CD14-positive monocyte (primary cell): ENCODE data around the gene KCNT1. TPM values are rescaled to one million over a fixed set of nuclear protein-coding genes. Genes with fewer than 3 reads are reported as not detected.

Source experiments
- DNase-seq, 3 donors: peaks; one replicate each; pipeline ENCODE4 v3.0.0-alpha.2; 2011 to 2022
- H2AFZ ChIP-seq: 2 replicates; pipeline ENCODE4 v1.6.0; 2012; ENCODE audit warnings: mild to moderate bottlenecking, low read depth, low read length, inconsistent platforms; ENCODE audit not compliant: insufficient read depth, poor library complexity, severe bottlenecking
- H3K27ac ChIP-seq, 2 donors: 1 replicate in 1 of 2; 2 replicates in 1 of 2; pipeline ENCODE4 v1.5.1; 2012 to 2013; ENCODE audit warnings: low read length in 2 of 2, control low read depth in 1 of 2, inconsistent platforms in 1 of 2, low read depth in 1 of 2, mild to moderate bottlenecking in 1 of 2
- H3K27me3 ChIP-seq, 2 donors: one replicate each; pipeline versions ENCODE4 v1.6.0 to v1.6.1; 2011 to 2013; ENCODE audit warnings: low read length in 2 of 2; ENCODE audit not compliant: control insufficient read depth in 2 of 2, insufficient read depth in 2 of 2
- H3K36me3 ChIP-seq, 2 donors: replicated peaks in 1 of 2; 1 replicate in 1 of 2; 2 replicates in 1 of 2; pipeline versions ENCODE4 v1.5.1 to v1.6.1; 2012 to 2013; ENCODE audit warnings: low read length in 2 of 2, control low read depth in 1 of 2, inconsistent platforms in 1 of 2, mild to moderate bottlenecking in 1 of 2; ENCODE audit not compliant: insufficient read depth in 2 of 2, control insufficient read depth in 1 of 2
- H3K4me1 ChIP-seq, 2 donors: 1 replicate in 1 of 2; 2 replicates in 1 of 2; pipeline versions ENCODE4 v1.5.1 to v1.6.1; 2012 to 2013; ENCODE audit warnings: low read length in 2 of 2, control low read depth in 1 of 2, inconsistent platforms in 1 of 2, mild to moderate bottlenecking in 1 of 2, moderate library complexity in 1 of 2; ENCODE audit not compliant: insufficient read depth in 2 of 2, control insufficient read depth in 1 of 2
- H3K4me2 ChIP-seq: replicated peaks from 2 replicates; pipeline ENCODE3; 2012; ENCODE audit warnings: low read length, moderate library complexity, mild to moderate bottlenecking; ENCODE audit not compliant: poor library complexity, severe bottlenecking; ENCODE audit errors: extremely low read depth
- H3K4me3 ChIP-seq, 3 experiments: fragments of 200-600 bp in 1 of 3; sonication (generic) in 1 of 3; replicated peaks in 1 of 3; 1 replicate in 2 of 3; 2 replicates in 1 of 3; pipeline ENCODE4 v1.5.1; 2011 to 2013; ENCODE audit warnings: low read length in 3 of 3, mild to moderate bottlenecking in 3 of 3, control low read depth in 2 of 3, low read depth in 2 of 3, inconsistent platforms in 1 of 3, moderate library complexity in 1 of 3
- H3K79me2 ChIP-seq: 2 replicates; pipeline ENCODE4 v1.6.0; 2012; ENCODE audit warnings: mild to moderate bottlenecking, control low read depth, inconsistent platforms, low read length, moderate library complexity; ENCODE audit not compliant: insufficient read depth
- H3K9ac ChIP-seq: 2 replicates; pipeline ENCODE4 v1.6.0; 2017; ENCODE audit warnings: low read length, mild to moderate bottlenecking; ENCODE audit not compliant: insufficient read depth, poor library complexity, severe bottlenecking
- H3K9me3 ChIP-seq, 2 donors: replicated peaks in 1 of 2; 1 replicate in 1 of 2; 2 replicates in 1 of 2; pipeline versions ENCODE4 v1.5.1 to v1.6.1; 2012 to 2013; ENCODE audit warnings: low read length in 2 of 2, control low read depth in 1 of 2; ENCODE audit not compliant: control insufficient read depth in 1 of 2, insufficient read depth in 1 of 2
- H4K20me1 ChIP-seq: 2 replicates; pipeline ENCODE4 v1.6.0; 2012; ENCODE audit warnings: mild to moderate bottlenecking, low read length, control low read depth, moderate library complexity; ENCODE audit not compliant: insufficient read depth
- H3K27ac Mint-ChIP-seq, 7 donors: one replicate each; pipeline ENCODE4 v1.8.0; 2020; ENCODE audit warnings: mild to moderate bottlenecking in 7 of 7, mixed read lengths in 7 of 7, moderate library complexity in 6 of 7, inconsistent platforms in 2 of 7
- H3K27me3 Mint-ChIP-seq, 3 donors: one replicate each; pipeline ENCODE4 v1.8.0; 2021 to 2022; ENCODE audit warnings: low read depth in 3 of 3, mild to moderate bottlenecking in 3 of 3, mixed read lengths in 3 of 3, moderate library complexity in 3 of 3, inconsistent platforms in 1 of 3
- H3K36me3 Mint-ChIP-seq, 2 donors: one replicate each; pipeline ENCODE4 v1.8.0; 2020; ENCODE audit warnings: mixed read lengths in 2 of 2, inconsistent platforms in 1 of 2, mild to moderate bottlenecking in 1 of 2
- H3K4me1 Mint-ChIP-seq: one replicate; pipeline ENCODE4 v1.8.0; 2020; ENCODE audit warnings: mild to moderate bottlenecking, mixed read lengths
- H3K4me3 Mint-ChIP-seq, 2 donors: one replicate each; pipeline ENCODE4 v1.8.0; 2020; ENCODE audit warnings: mild to moderate bottlenecking in 2 of 2, mixed read lengths in 2 of 2, moderate library complexity in 1 of 2
- H3K9me3 Mint-ChIP-seq, 7 donors: one replicate each; pipeline ENCODE4 v1.8.0; 2020 to 2022; ENCODE audit warnings: mixed read lengths in 7 of 7, mild to moderate bottlenecking in 6 of 7, moderate library complexity in 6 of 7, inconsistent platforms in 2 of 7
- CTCF ChIP-seq: fragments of 200-600 bp; IDR thresholded peaks from one replicate; pipeline ENCODE4 v1.8.0; 2022; ENCODE audit warnings: antibody characterized with exemption, mild to moderate bottlenecking
- WGBS: methylation state at CpG from one replicate; pipeline ENCODE4 v1.1.5; 2013; ENCODE audit warnings: missing lambda C conversion rate; ENCODE audit not compliant: insufficient coverage; 5-methylcytosine and 5-hydroxymethylcytosine counted together
- intact Hi-C, 2 donors: fragments of 100-400 bp; cut with micrococcal nuclease; formaldehyde crosslinking; loops; one replicate each; pipeline versions ENCODE4 v1.15.0 to v1.15.1; 2023
- polyA plus RNA-seq, 3 donors: library from polyadenylated mRNA; depleted of rRNA in 1 of 3; unstranded in 2 of 3; stranded (reverse) in 1 of 3; fragments of 300-500 nt in 2 of 3; fragments of >200 nt in 1 of 3; fragmentation: Illumina TruSeq in 2 of 3; gene quantifications; 1 replicate in 2 of 3; 2 replicates in 1 of 3; pipeline ENCODE4 v1.2.3, GENCODE V29; 2012 to 2021

The KCNT1 gene
- polyA plus RNA-seq, 3 donors, result not detected

- Histone ChIP-seq H3K9ac (no peak overlapping the region), H3K9me3 (no peaks in the 10 kb centered on the region), H2AFZ (no peak overlapping the region), H3K4me2 (no peak overlapping the region), H3K36me3 (no peaks in the 10 kb centered on the region), H3K27me3 (no peaks in the 10 kb centered on the region), H4K20me1 (no peaks in the 10 kb centered on the region), H3K79me2 (no peaks in the 10 kb centered on the region), H3K4me1 (no peaks in the 10 kb centered on the region), H3K4me3 (no peak overlapping the region), H3K27ac (no peak overlapping the region)
- DNase-seq, result no peak
- no peaks in the 10 kb centered on the region for H3K36me3 Mint-ChIP-seq
- H3K4me1 Mint-ChIP-seq, result no peaks in the 10 kb centered on the region
- H3K27me3 Mint-ChIP-seq, result peaks cover 4 to 9% (median 6%) of the 10 kb centered on the region in 3 donors
- TF ChIP-seq CTCF, result no peak
- H3K4me3 Mint-ChIP-seq, result no peak overlapping the region
- WGBS, result 92% methylated on average over 7 of the region's 9 CpGs
- peaks cover 0 to 7% (median 2%) of the 10 kb centered on the region in 7 donors for H3K9me3 Mint-ChIP-seq
- intact Hi-C loops, result no loop called here
- H3K27ac Mint-ChIP-seq, result no peak overlapping the region
Measured at GRCh38 chr9:135669616-135670285, 32.2 kb upstream of the KCNT1 start.

- no peak overlapping the region for H2AFZ ChIP-seq
- no peaks in the 10 kb centered on the region for H3K9me3 ChIP-seq
- no peak overlapping the region for H3K4me3 ChIP-seq
- no peaks in the 10 kb centered on the region for H3K4me1 ChIP-seq
- H3K9ac ChIP-seq, result no peak overlapping the region
- no peak overlapping the region for H3K27ac ChIP-seq
- Mint-ChIP-seq H3K9me3 (peaks cover 0 to 7% (median 2%) of the 10 kb centered on the region in 7 donors), H3K36me3 (no peaks in the 10 kb centered on the region), H3K4me3 (no peak overlapping the region), H3K27ac (no peak overlapping the region), H3K4me1 (no peaks in the 10 kb centered on the region), H3K27me3 (peaks cover 4 to 13% (median 7%) of the 10 kb centered on the region in 3 donors)
- H3K27me3 ChIP-seq, result no peaks in the 10 kb centered on the region
- H3K36me3 ChIP-seq, result no peaks in the 10 kb centered on the region
- intact Hi-C loops, result no loop called here
- no peak overlapping the region for H3K4me2 ChIP-seq
- no peaks in the 10 kb centered on the region for H3K79me2 ChIP-seq
- 92% methylated on average over 38 of the region's 41 CpGs for WGBS
- DNase-seq, result no peak
- no peak for TF ChIP-seq CTCF
- H4K20me1 ChIP-seq, result no peaks in the 10 kb centered on the region
Measured at GRCh38 chr9:135670721-135671590, 31.0 kb upstream of the KCNT1 start.
